IMR-90 (cell line): Measurements from ENCODE around the gene GALNT14. TPM values are rescaled to one million over a fixed set of nuclear protein-coding genes. Genes with fewer than 3 reads are reported as not detected.
A peak's percentile ranks its signal among the peaks of the same experiment; 100 is the strongest.

Source experiments
- ATAC-seq: fragments of 200-7000 bp; cut with Tn5 transposase; 2 replicates; pipeline ENCODE4 v1.9.1; 2020; ENCODE audit warnings: low read depth, mild to moderate bottlenecking, moderate library complexity
- BruUV-seq: library from RNA; stranded (reverse); fragments of 400-500 nt; replicated peaks from 2 replicates; lab custom pipeline; 2021; lab: Mats Ljungman, UMichigan
- CTCF ChIA-PET: fragments of 300-600 bp; formaldehyde crosslinking; extraction: SDS; loops from one replicate; lab custom pipeline; 2021; ENCODE audit warnings: antibody characterized with exemption; lab: Yijun Ruan, JAX
- POLR2A ChIA-PET: fragments of 300-600 bp; sonication (Branson Sonifier 250); formaldehyde crosslinking; loops from one replicate; lab custom pipeline; 2022; ENCODE audit warnings: antibody characterized with exemption; ENCODE audit not compliant: unreplicated experiment; lab: Charles Lee
- DNase-seq: peaks from one replicate; pipeline ENCODE4 v3.0.0; 2013
- H2AFZ ChIP-seq: replicated peaks from 2 replicates; pipeline ENCODE3; 2013; ENCODE audit warnings: low read length, mild to moderate bottlenecking; ENCODE audit not compliant: poor library complexity
- H2AK5ac ChIP-seq: 2 replicates; pipeline ENCODE4 v1.6.1; 2013; ENCODE audit warnings: low read depth, low read length, inconsistent platforms
- H2AK9ac ChIP-seq: replicated peaks from 2 replicates; pipeline ENCODE3; 2013; ENCODE audit warnings: mild to moderate bottlenecking, low read depth, low read length, moderate library complexity; ENCODE audit not compliant: poor library complexity
- H2BK120ac ChIP-seq: 2 replicates; pipeline ENCODE4 v1.6.1; 2013; ENCODE audit warnings: low read depth, low read length, inconsistent platforms
- H2BK15ac ChIP-seq: 3 replicates; pipeline ENCODE4 v1.6.1; 2013; ENCODE audit warnings: low read depth, low read length, inconsistent platforms
- H2BK20ac ChIP-seq: 2 replicates; pipeline ENCODE4 v1.6.1; 2013; ENCODE audit warnings: low read depth, mild to moderate bottlenecking, inconsistent platforms, low read length, moderate library complexity
- H2BK5ac ChIP-seq: 2 replicates; pipeline ENCODE4 v1.6.1; 2013; ENCODE audit warnings: mild to moderate bottlenecking, low read depth, low read length, inconsistent platforms; ENCODE audit not compliant: poor library complexity, severe bottlenecking
- H3K14ac ChIP-seq: replicated peaks from 2 replicates; pipeline ENCODE4 v1.6.1; 2013; ENCODE audit warnings: low read depth, low read length, inconsistent platforms
- H3K18ac ChIP-seq: 2 replicates; pipeline ENCODE4 v1.6.1; 2013; ENCODE audit warnings: low read depth, low read length, control low read depth
- H3K23ac ChIP-seq: 2 replicates; pipeline ENCODE4 v1.6.1; 2013; ENCODE audit warnings: low read depth, low read length, inconsistent platforms
- H3K27ac ChIP-seq: 2 replicates; pipeline ENCODE4 v1.5.1; 2013; ENCODE audit warnings: mild to moderate bottlenecking, control low read depth, low read length; ENCODE audit not compliant: insufficient read depth
- H3K27me3 ChIP-seq: 2 replicates; pipeline ENCODE4 v1.6.1; 2013; ENCODE audit warnings: low read length; ENCODE audit not compliant: control insufficient read depth, insufficient read depth
- H3K36me3 ChIP-seq: 2 replicates; pipeline ENCODE4 v1.6.1; 2013; ENCODE audit warnings: low read length, mixed read lengths; ENCODE audit not compliant: control insufficient read depth, insufficient read depth
- H3K4ac ChIP-seq: 2 replicates; pipeline ENCODE4 v1.6.1; 2013; ENCODE audit warnings: low read depth, low read length, inconsistent platforms
- H3K4me1 ChIP-seq: 2 replicates; pipeline ENCODE4 v1.6.1; 2013; ENCODE audit warnings: low read length, mixed read lengths; ENCODE audit not compliant: control insufficient read depth, insufficient read depth
- H3K4me2 ChIP-seq: 2 replicates; pipeline ENCODE4 v1.6.1; 2013; ENCODE audit warnings: low read depth, mild to moderate bottlenecking, control low read depth, low read length, moderate library complexity
- H3K4me3 ChIP-seq: 2 replicates; pipeline ENCODE4 v1.5.1; 2013; ENCODE audit warnings: low read depth, mild to moderate bottlenecking, control low read depth, low read length, moderate library complexity; ENCODE audit not compliant: insufficient read depth
- H3K56ac ChIP-seq: 2 replicates; pipeline ENCODE4 v1.6.1; 2013; ENCODE audit warnings: low read length, inconsistent platforms; ENCODE audit not compliant: insufficient read depth; ENCODE audit errors: extremely low read depth
- H3K79me1 ChIP-seq, 2 experiments: 2 replicates each; pipeline ENCODE4 v1.6.1; 2013; ENCODE audit warnings: low read length in 2 of 2, inconsistent platforms in 1 of 2, low read depth in 1 of 2
- H3K9ac ChIP-seq: 2 replicates; pipeline ENCODE4 v1.6.1; 2013; ENCODE audit warnings: low read depth, low read length, control low read depth
- H3K9me1 ChIP-seq: 2 replicates; pipeline ENCODE4 v1.6.1; 2013; ENCODE audit warnings: low read length, inconsistent platforms; ENCODE audit not compliant: insufficient read depth
- H3K9me3 ChIP-seq: 2 replicates; pipeline ENCODE4 v1.6.1; 2013; ENCODE audit warnings: low read length; ENCODE audit not compliant: control insufficient read depth, insufficient read depth
- H4K20me1 ChIP-seq: 2 replicates; pipeline ENCODE4 v1.6.1; 2013; ENCODE audit warnings: low read length, inconsistent platforms; ENCODE audit not compliant: insufficient read depth
- H4K5ac ChIP-seq: 2 replicates; pipeline ENCODE4 v1.6.1; 2013; ENCODE audit warnings: mild to moderate bottlenecking, low read depth, low read length, control low read depth
- H4K8ac ChIP-seq, 2 experiments: 2 replicates each; pipeline ENCODE4 v1.6.1; 2013; ENCODE audit warnings: low read depth in 2 of 2, low read length in 2 of 2, control low read depth in 1 of 2, inconsistent platforms in 1 of 2
- H4K91ac ChIP-seq: 2 replicates; pipeline ENCODE4 v1.6.1; 2013; ENCODE audit warnings: low read depth, low read length, inconsistent platforms; ENCODE audit not compliant: insufficient read depth
- CHD1 ChIP-seq: IDR thresholded peaks from 2 replicates; pipeline ENCODE4 v1.6.1; 2012; ENCODE audit warnings: low read depth, low read length, improper control_type of control experiment
- FOS ChIP-seq: fragments of 150-350 bp; IDR thresholded peaks from 2 replicates; pipeline ENCODE4 v1.6.1; 2016; ENCODE audit warnings: low read depth, low read length
- MAZ ChIP-seq: IDR thresholded peaks from 2 replicates; pipeline ENCODE4 v1.6.1; 2012; ENCODE audit warnings: low read depth, mild to moderate bottlenecking, low read length, improper control_type of control experiment, moderate library complexity, borderline replicate concordance
- NFE2L2 ChIP-seq: fragments of 150-350 bp; IDR thresholded peaks from 2 replicates; pipeline ENCODE4 v1.6.1; 2016; ENCODE audit warnings: low read depth, mild to moderate bottlenecking, low read length
- RFX5 ChIP-seq: IDR thresholded peaks from 2 replicates; pipeline ENCODE4 v1.8.0; 2012; ENCODE audit warnings: low read depth, mild to moderate bottlenecking, low read length, moderate library complexity
- WGBS, 2 experiments: methylation state at CpG; one replicate each; pipeline versions ENCODE4 v1.1.5 to v1.1.7; 2013; ENCODE audit warnings: missing lambda C conversion rate in 2 of 2; ENCODE audit not compliant: insufficient read length in 1 of 2; ENCODE audit errors: extremely low coverage in 2 of 2; 5-methylcytosine and 5-hydroxymethylcytosine counted together
- dilution Hi-C: fragments of 300-500 bp; cut with HindIII; formaldehyde crosslinking; loops from one replicate; pipeline ENCODE4 v1.14.3; 2018; ENCODE audit warnings: low sequenced_read_pairs; ENCODE audit not compliant: unreplicated experiment
- in situ Hi-C: fragments of 300-500 bp; cut with MboI; formaldehyde crosslinking; loops from 3 replicates; pipeline ENCODE4 v1.14.3; 2019; ENCODE audit warnings: low sequenced_read_pairs, inconsistent platforms, mixed read lengths
- intact Hi-C: fragments of 100-400 bp; cut with micrococcal nuclease; formaldehyde crosslinking; loops from 2 replicates; pipeline ENCODE4 v1.10.0; 2022
- polyA plus RNA-seq, 3 experiments: library from polyadenylated mRNA; depleted of rRNA; stranded (reverse); fragments of >200 nt; gene quantifications; 2 replicates each; pipeline ENCODE4 v1.2.3, GENCODE V29; 2012; ENCODE audit warnings: low replicate concordance in 1 of 3
- total RNA-seq: library from RNA; depleted of rRNA; stranded (reverse); fragments of >200 nt; gene quantifications from 2 replicates; pipeline ENCODE4 v1.2.3, GENCODE V29; 2012

Gene GALNT14
- total and polyA plus RNA-seq, 2 of the 4 experiments (the other 2 are of a cell fraction) = 0.15 to 0.18 TPM

DNA sequence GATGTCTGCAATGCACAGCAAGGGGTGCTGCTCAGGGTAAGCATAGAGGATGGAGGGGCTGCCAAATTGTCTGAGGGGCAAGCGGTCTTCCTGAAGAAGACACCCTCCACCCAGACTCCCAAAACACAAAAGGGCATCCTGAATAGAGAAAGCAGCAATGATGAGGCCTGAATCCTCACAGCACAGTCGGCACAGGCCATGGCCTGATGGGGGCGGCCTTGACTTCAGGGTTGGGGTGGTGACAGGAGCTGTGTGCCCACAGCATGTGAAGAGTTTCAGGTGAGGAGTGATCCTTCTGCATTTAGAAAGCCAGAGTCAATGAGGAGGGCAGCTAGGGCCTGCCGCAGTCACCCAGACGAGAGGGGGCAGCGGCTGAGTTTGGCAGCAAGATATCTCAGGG lies 159.4 kb downstream of the GALNT14 start:
- Histone ChIP-seq H4K20me1 (no peaks in the 10 kb centered on the region), H3K9ac (no peak overlapping the region), H3K9me1 (no peaks in the 10 kb centered on the region), H4K5ac (no peak overlapping the region), H3K4me1 (no peaks in the 10 kb centered on the region), H3K36me3 (no peaks in the 10 kb centered on the region), H3K79me1 (no peaks in the 10 kb centered on the region), H4K8ac (no peak overlapping the region), H3K4ac (no peak overlapping the region), H3K4me2 (no peak overlapping the region), H2BK15ac (no peak overlapping the region), H3K27me3 (peaks cover 3% of the 10 kb centered on the region; the same call in 1 of the 2 replicates), H3K4me3 (no peak overlapping the region), H3K14ac (no peak overlapping the region), H3K23ac (no peak overlapping the region), H3K9me3 (no peaks in the 10 kb centered on the region), H4K91ac (no peak overlapping the region), H3K27ac (no peak overlapping the region), H2BK20ac (no peak overlapping the region), H2AK9ac (no peak overlapping the region), H3K56ac (no peak overlapping the region), H3K18ac (no peak overlapping the region), H2AK5ac (no peak overlapping the region), H2AFZ (peak overlapping the region; percentile 51), H2BK5ac (no peak overlapping the region), H2BK120ac (no peak overlapping the region)
- POLR2A ChIA-PET = no interaction called here
- dilution Hi-C loops = no loop called here
- ATAC-seq (no peak), DNase-seq (no peak)
- no TSS peak for BruUV-seq
- TF ChIP-seq NFE2L2 (no peak), CHD1 (no peak), RFX5 (no peak), FOS (no peak), MAZ (no peak)
- 84% methylated on average over 5 of the region's 6 CpGs; no CpG with 5 or more reads in 1 of the 2 experiments for WGBS, 2 experiments
- in situ Hi-C loops = no loop called here
- CTCF ChIA-PET = no interaction called here
- intact Hi-C loops = no loop called here
